Natural killer cell (primary cell): Measurements from ENCODE around the gene KIFAP3. TPM values are rescaled to one million over a fixed set of nuclear protein-coding genes. Genes with fewer than 3 reads are reported as not detected.

ENCODE experiments used
- ATAC-seq, 3 donors: fragments of 150-1000 bp in 2 of 3; fragments of 200-7000 bp in 1 of 3; cut with Tn5 transposase; 1 replicate in 1 of 3; 2 replicates in 2 of 3; pipeline ENCODE4 v1.10.0; 2021; ENCODE audit warnings: mild to moderate bottlenecking in 2 of 3, moderate library complexity in 2 of 3
- DNase-seq, 2 donors: peaks; one replicate each; pipeline versions ENCODE4 v3.0.0 to v3.0.0-alpha.2; 2013 to 2021; ENCODE audit warnings: mixed read lengths in 1 of 2
- H3K27ac ChIP-seq: one replicate; pipeline ENCODE4 v1.5.1; 2013; ENCODE audit warnings: mild to moderate bottlenecking, low read length
- H3K27me3 ChIP-seq: one replicate; pipeline ENCODE4 v1.6.1; 2013; ENCODE audit warnings: low read length; ENCODE audit not compliant: control insufficient read depth, insufficient read depth
- H3K36me3 ChIP-seq: one replicate; pipeline ENCODE4 v1.6.1; 2013; ENCODE audit warnings: low read length; ENCODE audit not compliant: control insufficient read depth, insufficient read depth
- H3K4me1 ChIP-seq: one replicate; pipeline ENCODE4 v1.6.1; 2013; ENCODE audit warnings: low read length; ENCODE audit not compliant: control insufficient read depth, insufficient read depth
- H3K4me3 ChIP-seq: one replicate; pipeline ENCODE4 v1.5.1; 2013; ENCODE audit warnings: low read length
- H3K9me3 ChIP-seq: one replicate; pipeline ENCODE4 v1.6.1; 2013; ENCODE audit warnings: low read length; ENCODE audit not compliant: control insufficient read depth, insufficient read depth
- H3K27ac Mint-ChIP-seq, 2 donors: one replicate each; pipeline ENCODE4 v1.8.0; 2022; ENCODE audit warnings: mild to moderate bottlenecking in 2 of 2, mixed read lengths in 2 of 2, moderate library complexity in 1 of 2
- H3K27me3 Mint-ChIP-seq, 2 donors: one replicate each; pipeline ENCODE4 v1.8.0; 2022; ENCODE audit warnings: low read depth in 2 of 2, mixed read lengths in 2 of 2
- H3K36me3 Mint-ChIP-seq: one replicate; pipeline ENCODE4 v1.8.0; 2022; ENCODE audit warnings: mixed read lengths
- H3K4me1 Mint-ChIP-seq, 2 donors: one replicate each; pipeline ENCODE4 v1.8.0; 2022; ENCODE audit warnings: mixed read lengths in 2 of 2
- H3K4me3 Mint-ChIP-seq: one replicate; pipeline ENCODE4 v1.8.0; 2022; ENCODE audit warnings: mild to moderate bottlenecking, moderate library complexity, mixed read lengths
- H3K9me3 Mint-ChIP-seq, 2 donors: one replicate each; pipeline ENCODE4 v1.8.0; 2022; ENCODE audit warnings: mixed read lengths in 2 of 2
- WGBS: methylation state at CpG from one replicate; pipeline ENCODE4 v1.1.7; 2013; ENCODE audit warnings: missing lambda C conversion rate; ENCODE audit not compliant: insufficient coverage; 5-methylcytosine and 5-hydroxymethylcytosine counted together
- intact Hi-C: fragments of 100-400 bp; cut with micrococcal nuclease; formaldehyde crosslinking; loops from one replicate; pipeline ENCODE4 v1.14.2; 2022
- total RNA-seq, 4 donors: library from RNA; stranded (reverse); fragments of 120-200 nt in 1 of 4; gene quantifications; one replicate each; pipeline versions ENCODE4 v1.2.3 to v1.2.4, GENCODE V29; 2013 to 2022
- TF ChIP-seq, protein P1 (sequence below): fragments of 200-600 bp; IDR thresholded peaks from one replicate; pipeline ENCODE4 v1.8.0; 2022; ENCODE audit warnings: antibody characterized with exemption

KIFAP3 gene
- total RNA-seq, 3 donors from 2014 or later (not counting 1 experiment from before 2014, with no cell fraction given): 31.0 to 34.3 (median 33.7) TPM

DNA sequence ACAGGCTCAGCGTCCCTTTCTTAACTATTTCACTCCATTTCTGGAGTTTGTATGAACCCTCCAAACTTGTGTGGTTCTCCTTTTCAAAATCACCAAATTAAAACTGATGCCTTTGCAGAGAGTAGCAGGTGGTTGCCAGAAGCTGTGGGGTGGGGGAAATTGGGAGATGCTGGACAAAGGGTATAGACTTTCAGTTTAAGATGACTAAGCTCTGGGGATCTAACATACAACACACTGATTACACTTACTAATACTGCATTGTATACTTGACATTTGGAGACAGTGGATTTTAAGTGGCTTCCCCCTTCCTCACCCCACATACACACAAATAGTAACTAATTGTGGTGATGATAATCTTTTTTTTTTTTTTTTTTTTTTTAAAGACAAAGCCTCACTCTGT is 169.7 kb downstream of the KIFAP3 start:
- Mint-ChIP-seq H3K36me3 (no peaks in the 10 kb centered on the region), H3K27ac (no peak overlapping the region)
- WGBS: 93% methylated on average over 1 of the region's 1 CpG

DNA sequence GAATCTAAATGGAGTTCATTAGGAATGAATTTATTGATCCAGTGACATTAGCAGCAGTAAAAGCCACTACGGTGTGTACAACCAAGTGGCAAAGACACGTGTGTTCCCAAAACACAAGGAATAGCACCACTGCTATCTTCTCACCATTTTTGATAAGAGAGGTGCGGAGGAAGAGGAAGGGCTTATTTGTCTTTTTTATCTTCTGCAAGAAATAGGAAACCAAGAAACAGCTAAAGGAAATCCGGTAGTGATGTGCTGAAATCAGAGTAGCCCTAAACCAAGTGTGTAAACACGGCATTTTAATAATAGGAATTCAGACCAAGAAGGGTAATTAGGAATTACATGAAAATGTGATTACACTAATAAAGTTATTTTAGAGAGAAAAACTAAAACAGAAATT is 171.7 kb downstream of the KIFAP3 start:
- Mint-ChIP-seq H3K9me3 (no peaks in the 10 kb centered on the region), H3K4me1 (peaks cover 14 to 20% of the 10 kb centered on the region in 2 donors), H3K36me3 (no peaks in the 10 kb centered on the region), H3K27ac (peak overlapping the region; percentile 24 to 75), H3K27me3 (peaks cover 0 to 6% of the 10 kb centered on the region in 2 donors), H3K4me3 (peak overlapping the region; percentile 45)
- Histone ChIP-seq H3K4me1 (peaks cover 5% of the 10 kb centered on the region), H3K27me3 (no peaks in the 10 kb centered on the region), H3K9me3 (no peaks in the 10 kb centered on the region), H3K36me3 (no peaks in the 10 kb centered on the region), H3K27ac (no peak overlapping the region), H3K4me3 (no peak overlapping the region)
- WGBS: 17% methylated on average over 5 of the region's 5 CpGs
- peak in 2 of 3 donors; percentile 15 to 30 for ATAC-seq
- DNase-seq: peak in 1 of 2 donors; percentile 17
- TF ChIP-seq, protein P1, sequence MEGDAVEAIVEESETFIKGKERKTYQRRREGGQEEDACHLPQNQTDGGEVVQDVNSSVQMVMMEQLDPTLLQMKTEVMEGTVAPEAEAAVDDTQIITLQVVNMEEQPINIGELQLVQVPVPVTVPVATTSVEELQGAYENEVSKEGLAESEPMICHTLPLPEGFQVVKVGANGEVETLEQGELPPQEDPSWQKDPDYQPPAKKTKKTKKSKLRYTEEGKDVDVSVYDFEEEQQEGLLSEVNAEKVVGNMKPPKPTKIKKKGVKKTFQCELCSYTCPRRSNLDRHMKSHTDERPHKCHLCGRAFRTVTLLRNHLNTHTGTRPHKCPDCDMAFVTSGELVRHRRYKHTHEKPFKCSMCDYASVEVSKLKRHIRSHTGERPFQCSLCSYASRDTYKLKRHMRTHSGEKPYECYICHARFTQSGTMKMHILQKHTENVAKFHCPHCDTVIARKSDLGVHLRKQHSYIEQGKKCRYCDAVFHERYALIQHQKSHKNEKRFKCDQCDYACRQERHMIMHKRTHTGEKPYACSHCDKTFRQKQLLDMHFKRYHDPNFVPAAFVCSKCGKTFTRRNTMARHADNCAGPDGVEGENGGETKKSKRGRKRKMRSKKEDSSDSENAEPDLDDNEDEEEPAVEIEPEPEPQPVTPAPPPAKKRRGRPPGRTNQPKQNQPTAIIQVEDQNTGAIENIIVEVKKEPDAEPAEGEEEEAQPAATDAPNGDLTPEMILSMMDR: no peak
- intact Hi-C loops: no loop called here

More for the DNA sequence above, 169.7 kb downstream of the KIFAP3 start:
- Mint-ChIP-seq H3K27me3 (no peaks in the 10 kb centered on the region), H3K4me3 (no peak overlapping the region), H3K4me1 (peaks cover 23 to 34% of the 10 kb centered on the region in 2 donors), H3K9me3 (no peaks in the 10 kb centered on the region)
- H3K27ac ChIP-seq: no peak overlapping the region
- ATAC-seq (no peak), DNase-seq (no peak)
- H3K4me1 ChIP-seq: peaks cover 12% of the 10 kb centered on the region
- H3K27me3 ChIP-seq: no peaks in the 10 kb centered on the region
- intact Hi-C loops: no loop called here
- TF ChIP-seq, protein P1: no peak
- H3K9me3 ChIP-seq: no peaks in the 10 kb centered on the region
- no peak overlapping the region for H3K4me3 ChIP-seq
- no peaks in the 10 kb centered on the region for H3K36me3 ChIP-seq

DNA sequence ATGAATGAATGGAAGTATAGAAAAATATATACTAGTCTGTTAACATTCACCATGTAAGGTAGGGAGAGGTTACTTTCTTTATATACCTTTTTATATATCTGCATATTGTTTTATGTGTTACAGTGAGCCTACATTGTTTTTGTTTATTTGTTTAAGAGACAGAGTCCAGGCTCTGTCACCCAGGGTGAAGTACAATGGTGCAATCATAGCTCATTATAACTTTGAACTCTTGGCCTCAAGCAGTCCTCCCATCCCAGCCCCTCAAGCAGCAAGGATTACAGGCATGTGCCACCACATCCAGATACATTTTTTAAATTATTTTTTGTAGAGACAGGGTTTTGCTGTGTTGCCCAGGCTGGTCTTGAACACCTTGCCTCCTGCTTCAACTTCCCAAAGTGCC is 173.4 kb downstream of the KIFAP3 start:
- intact Hi-C loops: no loop called here
- Histone ChIP-seq H3K9me3 (no peaks in the 10 kb centered on the region), H3K4me3 (no peak overlapping the region), H3K27me3 (no peaks in the 10 kb centered on the region), H3K4me1 (peaks cover 5% of the 10 kb centered on the region), H3K36me3 (no peaks in the 10 kb centered on the region), H3K27ac (no peak overlapping the region)
- H3K4me3 Mint-ChIP-seq: no peak overlapping the region
- H3K36me3 Mint-ChIP-seq: no peaks in the 10 kb centered on the region
- ATAC-seq: no peak
- H3K9me3 Mint-ChIP-seq: no peaks in the 10 kb centered on the region
- H3K4me1 Mint-ChIP-seq: peaks cover 14 to 20% of the 10 kb centered on the region in 2 donors
- H3K27ac Mint-ChIP-seq: no peak overlapping the region
- peaks cover 4 to 12% of the 10 kb centered on the region in 2 donors for H3K27me3 Mint-ChIP-seq
- DNase-seq: no peak
- TF ChIP-seq, protein P1: no peak

DNA sequence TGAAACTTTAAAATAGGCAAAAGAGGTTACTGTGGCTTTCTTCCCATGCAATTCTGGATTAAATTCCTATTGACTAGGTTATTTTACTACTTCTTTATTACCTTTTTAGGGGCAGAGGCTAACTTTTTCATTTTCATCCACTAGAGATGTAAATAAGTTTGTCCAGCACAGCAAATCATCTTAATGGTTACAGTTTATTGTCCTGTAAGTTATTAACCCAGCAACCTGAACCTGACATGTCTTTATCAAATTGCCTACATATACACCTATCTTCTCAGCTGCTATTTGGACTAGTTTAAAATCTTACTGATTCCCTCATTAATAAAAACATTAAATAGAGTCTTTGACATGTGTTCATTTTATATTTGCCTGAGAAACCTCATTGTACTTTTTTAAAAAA is 173.9 kb downstream of the KIFAP3 start:
- ATAC-seq (no peak), DNase-seq (no peak)
- Histone ChIP-seq H3K9me3 (no peaks in the 10 kb centered on the region), H3K4me1 (peaks cover 5% of the 10 kb centered on the region), H3K27ac (no peak overlapping the region), H3K4me3 (no peak overlapping the region), H3K27me3 (no peaks in the 10 kb centered on the region), H3K36me3 (no peaks in the 10 kb centered on the region)
- Mint-ChIP-seq H3K9me3 (no peaks in the 10 kb centered on the region), H3K27me3 (peaks cover 4 to 12% of the 10 kb centered on the region in 2 donors), H3K36me3 (no peaks in the 10 kb centered on the region), H3K4me1 (peaks cover 14 to 20% of the 10 kb centered on the region in 2 donors), H3K27ac (no peak overlapping the region), H3K4me3 (no peak overlapping the region)
- TF ChIP-seq, protein P1: no peak
- intact Hi-C loops: no loop called here
